ENCODE results near the gene OR1A2. TPM values are rescaled to one million over a fixed set of nuclear protein-coding genes. Genes with fewer than 3 reads are reported as not detected.

OR1A2 gene
- total RNA-seq, 1 experiment from 2014 or later: not detected

GRCh38 chr17:3189961-3190360 is 7.4 kb upstream of the OR1A2 start:
- no TSS peak for BruUV-seq (replicated peaks)
- H3K9me2 ChIP-seq (ENCODE audit: insufficient read depth): no peaks in the 10 kb centered on the region
- H3K27me3 ChIP-seq (ENCODE audit: insufficient read depth, low read depth): peaks cover 46% of the 10 kb centered on the region
- H3K9me3 ChIP-seq (ENCODE audit: insufficient read depth, low read depth): no peaks in the 10 kb centered on the region
- H2AFZ ChIP-seq: no peak overlapping the region
- no peaks in the 10 kb centered on the region for H3K79me2 ChIP-seq (ENCODE audit: low read depth)
- H3K27ac ChIP-seq: no peak overlapping the region
- POLR2A ChIA-PET (ENCODE audit: unreplicated experiment): no interaction called here
- H3K4me3 ChIP-seq: no peak overlapping the region
- TF ChIP-seq EZH2 (IDR thresholded peaks at IDR 0.05; ENCODE audit: low read depth) (no peak), CTCF (conservative IDR thresholded peaks at IDR 0.05) (no peak)
- CTCF ChIA-PET: no interaction called here
- no peaks in the 10 kb centered on the region for H3K36me3 ChIP-seq (ENCODE audit: low read depth)
- H3K4me2 ChIP-seq: no peak overlapping the region
- H4K20me1 ChIP-seq (ENCODE audit: insufficient read depth): no peaks in the 10 kb centered on the region
- intact Hi-C loops (cut with micrococcal nuclease; ENCODE audit: unreplicated experiment): no loop called here
- no peaks in the 10 kb centered on the region for H3F3A ChIP-seq (ENCODE audit: insufficient read depth, low read depth)
- H3K4me1 ChIP-seq (replicated peaks; ENCODE audit: insufficient read depth): no peaks in the 10 kb centered on the region
- no peak for DNase-seq

GRCh38 chr17:3207367-3207766 is 10.0 kb downstream of the OR1A2 start, which contains the start of gene OR1A1:
OR1A1 (plus strand) TSS chr17:3207667; CDS start chr17:3215621, 7,954 bp downstream.
- Histone ChIP-seq H3K4me3 (no peak within 1 kb of the TSS), H3K36me3 (ENCODE audit: low read depth) (no peaks in the 10 kb centered on the region), H3F3A (ENCODE audit: insufficient read depth, low read depth) (no peaks in the 10 kb centered on the region), H3K4me1 (replicated peaks; ENCODE audit: insufficient read depth) (no peaks in the 10 kb centered on the region), H3K27me3 (ENCODE audit: insufficient read depth, low read depth) (peaks cover 71% of the 10 kb centered on the region), H3K9me3 (ENCODE audit: insufficient read depth, low read depth) (no peaks in the 10 kb centered on the region), H3K9me2 (ENCODE audit: insufficient read depth) (no peaks in the 10 kb centered on the region), H2AFZ (no peak within 1 kb of the TSS), H3K4me2 (no peak within 1 kb of the TSS), H4K20me1 (ENCODE audit: insufficient read depth) (no peaks in the 10 kb centered on the region), H3K27ac (no peak within 1 kb of the TSS), H3K79me2 (ENCODE audit: low read depth) (no peaks in the 10 kb centered on the region)
- ChIA-PET POLR2A (ENCODE audit: unreplicated experiment) (no interaction called here), CTCF (no interaction called here)
- DNase-seq: no peak
- no TSS peak for BruUV-seq (replicated peaks)
- intact Hi-C loops (cut with micrococcal nuclease; ENCODE audit: unreplicated experiment): no loop called here
- TF ChIP-seq EZH2 (IDR thresholded peaks at IDR 0.05; ENCODE audit: low read depth) (no peak), CTCF (conservative IDR thresholded peaks at IDR 0.05) (no peak)

- no TSS peak for BruUV-seq (replicated peaks)
- Histone ChIP-seq H3K9me2 (ENCODE audit: insufficient read depth) (no peaks in the 10 kb centered on the region), H3K4me1 (replicated peaks; ENCODE audit: insufficient read depth) (no peaks in the 10 kb centered on the region), H3K4me2 (no peak overlapping the region), H3K36me3 (ENCODE audit: low read depth) (no peaks in the 10 kb centered on the region), H3K79me2 (ENCODE audit: low read depth) (no peaks in the 10 kb centered on the region), H3K9me3 (ENCODE audit: insufficient read depth, low read depth) (no peaks in the 10 kb centered on the region), H3F3A (ENCODE audit: insufficient read depth, low read depth) (no peaks in the 10 kb centered on the region), H2AFZ (no peak overlapping the region), H3K27me3 (ENCODE audit: insufficient read depth, low read depth) (peaks cover 80% of the 10 kb centered on the region), H4K20me1 (ENCODE audit: insufficient read depth) (no peaks in the 10 kb centered on the region), H3K4me3 (no peak overlapping the region), H3K27ac (no peak overlapping the region)
- intact Hi-C loops (cut with micrococcal nuclease; ENCODE audit: unreplicated experiment): no loop called here
- ChIA-PET POLR2A (ENCODE audit: unreplicated experiment) (no interaction called here), CTCF (no interaction called here)
- DNase-seq: no peak
- TF ChIP-seq CTCF (conservative IDR thresholded peaks at IDR 0.05) (no peak), EZH2 (IDR thresholded peaks at IDR 0.05; ENCODE audit: low read depth) (no peak)
Observed at GRCh38 chr17:3208484-3208883, 11.2 kb downstream of the OR1A2 start.

Data from PC-9 (cell line).